Activated CD4-positive, alpha-beta memory T cell treated with anti-CD3 and anti-CD28 coated beads, Interleukin-2, amount 10 ng/mL, durations not matched to agents 7 days and 5 days (primary cell): ENCODE results near the gene ORC5. TPM values are rescaled to one million over a fixed set of nuclear protein-coding genes. Genes with fewer than 3 reads are reported as not detected.

ENCODE experiments used
- CTCF ChIA-PET: fragments of 350-600 bp; sonication (Branson Sonifier 250); formaldehyde crosslinking; loops from one replicate; lab custom pipeline; 2021; ENCODE audit warnings: antibody characterized with exemption, inconsistent platforms; lab: Charles Lee
- POLR2A ChIA-PET: fragments of 350-600 bp; sonication (Branson Sonifier 250); formaldehyde crosslinking; loops from one replicate; lab custom pipeline; 2021; ENCODE audit warnings: antibody characterized with exemption; lab: Charles Lee
- DNase-seq: peaks from one replicate; pipeline ENCODE4 v3.0.0-alpha.2; 2020
- H3K27ac Mint-ChIP-seq: one replicate; pipeline ENCODE4 v1.8.0; 2021; ENCODE audit warnings: mild to moderate bottlenecking, mixed read lengths
- H3K27me3 Mint-ChIP-seq: one replicate; pipeline ENCODE4 v1.8.0; 2021; ENCODE audit warnings: mixed read lengths
- H3K36me3 Mint-ChIP-seq: one replicate; pipeline ENCODE4 v1.8.0; 2021; ENCODE audit warnings: low read depth, mixed read lengths
- H3K4me1 Mint-ChIP-seq: one replicate; pipeline ENCODE4 v1.8.0; 2021; ENCODE audit warnings: mixed read lengths
- H3K4me3 Mint-ChIP-seq: one replicate; pipeline ENCODE4 v1.8.0; 2021; ENCODE audit warnings: mild to moderate bottlenecking, mixed read lengths
- H3K9me3 Mint-ChIP-seq: one replicate; pipeline ENCODE4 v1.8.0; 2021; ENCODE audit warnings: mixed read lengths
- total RNA-seq, 2 experiments: library from RNA; stranded (reverse); gene quantifications; one replicate each; pipeline ENCODE4 v1.2.3, GENCODE V29; 2021

ORC5 gene
- total RNA-seq, 2 experiments from 2014 or later, result 20.0 to 21.2 TPM

GRCh38 chr7:104176332-104176731 lies 31.5 kb downstream of the ORC5 start:
- Mint-ChIP-seq H3K9me3 (peaks cover 13% of the 10 kb centered on the region), H3K27me3 (no peaks in the 10 kb centered on the region), H3K36me3 (peaks cover 44% of the 10 kb centered on the region), H3K27ac (no peak overlapping the region), H3K4me1 (no peaks in the 10 kb centered on the region), H3K4me3 (no peak overlapping the region)
- ChIA-PET CTCF (interaction anchor here (1.2 kb wide), 1 partner anchor 25 kb away, joined by 3 read pairs; no protein-coding TSS in a partner anchor), POLR2A (no interaction called here)
- no peak for DNase-seq

DNA sequence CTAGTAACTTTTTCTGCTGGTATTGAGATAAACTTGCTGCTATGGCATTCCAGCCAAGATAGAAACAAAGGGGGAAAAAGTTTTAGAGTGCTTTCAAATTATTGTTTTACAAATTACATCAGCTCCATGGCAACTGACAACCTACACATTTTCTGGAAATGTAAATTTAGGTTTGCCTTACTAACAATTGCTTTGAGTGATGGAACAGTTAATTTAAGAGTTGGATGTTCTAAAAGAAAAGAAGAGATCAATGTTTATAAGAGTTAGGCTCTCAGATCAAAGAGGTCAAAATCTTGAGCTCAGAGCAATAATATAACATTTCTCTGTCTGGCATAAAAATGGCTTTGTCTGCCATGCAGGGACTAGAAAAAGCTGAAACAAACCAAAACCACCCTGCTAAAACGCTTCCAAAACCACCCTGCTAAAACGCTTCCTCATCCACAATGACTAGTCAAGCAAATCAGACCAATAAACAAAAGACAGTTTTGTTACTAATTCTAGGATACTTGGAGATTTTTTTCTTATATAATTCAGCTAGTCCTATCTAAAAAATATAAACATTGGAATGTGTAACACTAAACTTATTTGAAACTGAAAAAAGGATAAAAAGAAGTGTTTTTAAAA lies 32.3 kb downstream of the ORC5 start:
- peaks cover 38% of the 10 kb centered on the region for H3K36me3 Mint-ChIP-seq
- H3K27ac Mint-ChIP-seq, result no peak overlapping the region
- peaks cover 13% of the 10 kb centered on the region for H3K9me3 Mint-ChIP-seq
- H3K4me3 Mint-ChIP-seq, result no peak overlapping the region
- no peak for DNase-seq
- POLR2A ChIA-PET, result no interaction called here
- no peaks in the 10 kb centered on the region for H3K27me3 Mint-ChIP-seq
- H3K4me1 Mint-ChIP-seq, result no peaks in the 10 kb centered on the region
- CTCF ChIA-PET, result interaction anchor here (1.2 to 1.3 kb wide), 2 partner anchors 9 to 24 kb away, joined by 3 read pairs; no protein-coding TSS in a partner anchor

DNA sequence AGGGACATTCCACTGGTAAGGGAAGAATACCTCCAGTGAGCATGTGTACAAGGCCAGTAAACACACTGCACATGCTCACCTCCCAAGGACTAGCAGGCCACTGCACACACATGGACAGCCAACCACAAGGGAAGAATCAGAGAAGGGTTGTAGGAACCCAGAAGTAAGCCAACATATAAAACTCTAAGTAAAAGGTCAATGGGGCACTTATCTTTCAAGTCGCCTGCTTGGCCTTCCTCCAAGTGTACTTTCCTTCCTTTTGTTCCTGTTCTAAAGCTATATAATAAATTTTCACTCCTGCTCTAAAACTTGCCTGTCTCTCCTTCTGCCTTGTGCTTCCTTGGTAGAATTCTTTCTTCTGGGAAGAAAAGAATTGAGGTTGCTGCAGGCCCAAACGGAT lies 33.0 kb downstream of the ORC5 start:
- POLR2A ChIA-PET, result no interaction called here
- DNase-seq, result no peak
- no peak overlapping the region for H3K4me3 Mint-ChIP-seq
- no peaks in the 10 kb centered on the region for H3K27me3 Mint-ChIP-seq
- H3K36me3 Mint-ChIP-seq, result peaks cover 37% of the 10 kb centered on the region
- CTCF ChIA-PET, result interaction anchor here (1.2 to 1.3 kb wide), 2 partner anchors 9 to 23 kb away, joined by 3 read pairs; no protein-coding TSS in a partner anchor
- peaks cover 9% of the 10 kb centered on the region for H3K9me3 Mint-ChIP-seq
- no peaks in the 10 kb centered on the region for H3K4me1 Mint-ChIP-seq
- no peak overlapping the region for H3K27ac Mint-ChIP-seq

GRCh38 chr7:104162081-104162480 lies 45.7 kb downstream of the ORC5 start:
- POLR2A ChIA-PET, result no interaction called here
- Mint-ChIP-seq H3K4me3 (no peak overlapping the region), H3K27ac (no peak overlapping the region), H3K27me3 (no peaks in the 10 kb centered on the region), H3K4me1 (no peaks in the 10 kb centered on the region), H3K36me3 (peaks cover 6% of the 10 kb centered on the region), H3K9me3 (no peaks in the 10 kb centered on the region)
- no peak for DNase-seq
- CTCF ChIA-PET, result interaction anchor here (0.8 to 1.4 kb wide), 2 partner anchors 9 to 588 kb away, joined by 3 read pairs; no protein-coding TSS in a partner anchor

DNA sequence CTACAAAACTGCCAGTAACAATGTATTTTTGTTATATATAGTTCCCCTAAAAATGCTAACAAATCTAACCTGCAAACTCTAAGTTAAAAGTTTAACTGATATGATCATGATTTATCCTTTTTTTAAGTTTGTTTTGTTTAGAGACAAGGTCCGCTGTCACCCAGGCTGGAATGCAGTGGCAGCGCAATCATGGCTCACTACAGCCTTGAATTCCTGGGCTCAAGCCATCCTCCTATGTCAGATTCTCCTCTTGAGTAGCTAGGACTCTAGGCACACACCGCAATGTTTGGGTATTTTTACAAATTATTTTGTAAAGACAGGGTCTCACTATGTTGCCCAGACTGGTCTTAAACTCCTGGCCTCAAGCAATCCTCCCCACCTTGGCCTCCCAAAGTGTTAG lies 46.6 kb downstream of the ORC5 start:
- POLR2A ChIA-PET, result no interaction called here

GRCh38 chr7:104160375-104160774 lies 47.4 kb downstream of the ORC5 start:
- Mint-ChIP-seq H3K27ac (no peak overlapping the region), H3K4me3 (no peak overlapping the region), H3K9me3 (no peaks in the 10 kb centered on the region), H3K36me3 (peaks cover 6% of the 10 kb centered on the region), H3K4me1 (no peaks in the 10 kb centered on the region), H3K27me3 (no peaks in the 10 kb centered on the region)
- DNase-seq, result no peak
- ChIA-PET POLR2A (no interaction called here), CTCF (interaction anchor here (0.5 to 1.7 kb wide), 3 partner anchors 8 to 586 kb away, joined by 3 to 10 read pairs (median 5); no protein-coding TSS in a partner anchor)

More for the DNA sequence above, 46.6 kb downstream of the ORC5 start:
- H3K27me3 Mint-ChIP-seq, result no peaks in the 10 kb centered on the region
- H3K9me3 Mint-ChIP-seq, result no peaks in the 10 kb centered on the region
- DNase-seq, result no peak
- H3K4me1 Mint-ChIP-seq, result no peaks in the 10 kb centered on the region
- CTCF ChIA-PET, result interaction anchor here (0.5 kb wide), 1 partner anchor 1254 kb away, joined by 3 read pairs; no protein-coding TSS in a partner anchor
- no peak overlapping the region for H3K27ac Mint-ChIP-seq
- no peak overlapping the region for H3K4me3 Mint-ChIP-seq
- peaks cover 6% of the 10 kb centered on the region for H3K36me3 Mint-ChIP-seq

DNA sequence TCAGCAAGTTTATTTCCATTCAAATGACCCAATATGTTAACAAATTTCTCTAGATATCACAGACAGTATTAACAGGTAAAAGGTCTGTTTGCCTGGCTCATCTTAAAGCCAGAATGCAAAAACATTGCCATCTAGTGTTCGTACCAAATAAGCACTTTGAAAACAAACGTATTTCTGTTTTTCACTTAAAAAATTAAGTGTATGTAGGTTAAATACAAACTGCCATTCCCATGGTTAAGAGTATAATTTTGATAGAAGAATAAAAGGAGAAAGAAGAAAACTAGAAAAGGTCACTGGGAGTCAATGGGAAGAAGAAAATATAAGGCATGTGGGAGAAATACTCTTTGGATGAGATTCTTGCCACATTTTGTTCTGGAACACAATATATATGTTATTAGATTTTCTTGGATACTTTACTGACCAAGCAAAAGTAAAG lies 51.0 kb downstream of the ORC5 start:
- H3K4me3 Mint-ChIP-seq, result no peak overlapping the region
- H3K9me3 Mint-ChIP-seq, result no peaks in the 10 kb centered on the region
- DNase-seq, result no peak
- no peak overlapping the region for H3K27ac Mint-ChIP-seq
- ChIA-PET POLR2A (no interaction called here), CTCF (no interaction called here)
- H3K4me1 Mint-ChIP-seq, result no peaks in the 10 kb centered on the region
- H3K36me3 Mint-ChIP-seq, result peaks cover 7% of the 10 kb centered on the region
- H3K27me3 Mint-ChIP-seq, result no peaks in the 10 kb centered on the region

DNA sequence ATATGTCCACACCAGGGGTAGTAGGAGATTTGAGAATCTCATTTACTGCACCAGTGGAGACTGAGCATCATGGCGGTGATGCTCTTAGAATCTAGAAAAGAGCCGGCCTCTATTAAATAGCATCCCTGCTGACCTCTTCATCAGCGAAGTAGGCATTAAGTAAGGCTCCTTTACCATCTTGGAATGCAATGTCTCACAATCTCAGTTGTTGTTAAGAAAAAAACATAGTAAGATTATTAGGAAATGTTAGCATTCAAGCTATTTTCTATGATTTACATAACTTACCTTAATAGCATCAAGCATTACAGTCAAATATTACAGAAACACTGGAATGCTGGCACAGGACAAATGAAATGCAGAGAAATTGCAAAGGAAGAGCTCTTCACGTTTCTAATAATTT lies 54.5 kb downstream of the ORC5 start:
- no peaks in the 10 kb centered on the region for H3K9me3 Mint-ChIP-seq

DNA sequence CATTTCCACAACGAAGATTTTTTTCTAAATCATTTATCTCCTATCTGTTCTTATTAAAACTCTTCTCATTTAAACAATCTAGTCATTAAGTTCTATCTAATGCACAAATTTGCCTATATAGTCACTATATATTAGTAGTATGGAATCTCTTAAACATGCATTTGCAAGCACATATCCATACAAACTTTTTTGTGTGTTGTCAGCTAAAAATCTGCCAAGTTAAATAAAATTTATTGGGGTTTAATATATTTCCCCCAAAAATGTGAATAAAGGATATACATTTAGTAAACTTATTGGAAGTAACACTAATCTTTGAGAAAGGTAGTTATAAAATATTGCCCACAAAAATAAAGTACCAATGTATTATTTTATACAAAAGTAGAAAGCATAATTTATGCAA lies 55.3 kb downstream of the ORC5 start:
- H3K4me3 Mint-ChIP-seq, result no peak overlapping the region
- DNase-seq, result no peak
- H3K4me1 Mint-ChIP-seq, result no peaks in the 10 kb centered on the region
- H3K36me3 Mint-ChIP-seq, result peaks cover 7% of the 10 kb centered on the region
- CTCF ChIA-PET, result interaction anchor here (1.5 kb wide), 1 partner anchor 10 kb away, joined by 3 read pairs; no protein-coding TSS in a partner anchor
- H3K27me3 Mint-ChIP-seq, result no peaks in the 10 kb centered on the region
- no peaks in the 10 kb centered on the region for H3K9me3 Mint-ChIP-seq
- no peak overlapping the region for H3K27ac Mint-ChIP-seq
- POLR2A ChIA-PET, result no interaction called here

More for the DNA sequence above, 54.5 kb downstream of the ORC5 start:
- Mint-ChIP-seq H3K27me3 (no peaks in the 10 kb centered on the region), H3K4me3 (no peak overlapping the region), H3K4me1 (no peaks in the 10 kb centered on the region), H3K27ac (no peak overlapping the region), H3K36me3 (peaks cover 4% of the 10 kb centered on the region)
- POLR2A ChIA-PET, result no interaction called here
- DNase-seq, result no peak
- CTCF ChIA-PET, result interaction anchor here (1.5 kb wide), 1 partner anchor 10 kb away, joined by 3 read pairs; no protein-coding TSS in a partner anchor

DNA sequence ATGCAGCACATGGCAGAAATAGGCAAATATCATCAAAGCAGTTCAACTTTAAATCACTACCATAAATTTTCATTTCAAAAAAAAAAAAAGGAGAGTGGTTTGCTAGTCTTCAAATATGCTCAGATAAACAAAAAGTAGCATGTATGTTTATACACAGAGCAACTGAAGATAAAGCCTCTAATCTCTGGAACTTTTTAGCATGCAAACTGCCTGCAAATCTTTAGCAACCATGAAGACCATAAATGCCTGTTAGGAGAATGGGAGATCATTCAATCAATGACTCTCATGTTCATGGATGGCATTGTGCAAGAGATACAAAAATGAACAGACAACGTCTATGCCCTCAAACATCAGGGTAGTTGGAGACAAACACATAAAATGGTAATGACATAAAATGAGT lies 57.3 kb downstream of the ORC5 start:
- no peaks in the 10 kb centered on the region for H3K9me3 Mint-ChIP-seq
- ChIA-PET CTCF (interaction anchor here (0.6 kb wide), 1 partner anchor 31 kb away, joined by 4 read pairs; no protein-coding TSS in a partner anchor), POLR2A (no interaction called here)
- H3K27ac Mint-ChIP-seq, result no peak overlapping the region
- no peaks in the 10 kb centered on the region for H3K27me3 Mint-ChIP-seq
- H3K36me3 Mint-ChIP-seq, result peaks cover 7% of the 10 kb centered on the region
- no peak for DNase-seq
- no peaks in the 10 kb centered on the region for H3K4me1 Mint-ChIP-seq
- H3K4me3 Mint-ChIP-seq, result no peak overlapping the region

DNA sequence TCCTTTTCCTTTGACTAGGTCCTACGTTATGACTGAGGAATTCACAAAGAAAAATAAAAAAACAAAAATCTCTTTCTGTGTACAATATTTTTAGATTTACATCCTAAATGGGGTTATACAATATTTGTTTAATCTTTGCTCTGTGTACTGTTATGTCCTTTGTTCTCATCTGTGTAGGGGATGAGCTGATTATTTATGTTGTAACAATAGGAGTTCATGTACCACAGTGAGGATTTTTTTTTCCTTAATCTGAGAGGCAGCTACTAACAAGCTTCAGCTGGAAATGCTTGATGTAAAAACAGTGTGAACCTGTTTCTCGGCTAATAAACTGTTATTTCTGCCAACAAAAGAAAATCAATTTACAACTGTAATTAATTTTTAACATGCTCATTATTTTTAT lies 58.0 kb downstream of the ORC5 start:
- Mint-ChIP-seq H3K4me1 (no peaks in the 10 kb centered on the region), H3K27ac (no peak overlapping the region), H3K27me3 (no peaks in the 10 kb centered on the region), H3K4me3 (no peak overlapping the region), H3K9me3 (no peaks in the 10 kb centered on the region), H3K36me3 (peaks cover 5% of the 10 kb centered on the region)
- ChIA-PET POLR2A (interaction anchor here (0.6 kb wide), 1 partner anchor 16 kb away, joined by 3 read pairs; no protein-coding TSS in a partner anchor), CTCF (no interaction called here)
- DNase-seq, result no peak

DNA sequence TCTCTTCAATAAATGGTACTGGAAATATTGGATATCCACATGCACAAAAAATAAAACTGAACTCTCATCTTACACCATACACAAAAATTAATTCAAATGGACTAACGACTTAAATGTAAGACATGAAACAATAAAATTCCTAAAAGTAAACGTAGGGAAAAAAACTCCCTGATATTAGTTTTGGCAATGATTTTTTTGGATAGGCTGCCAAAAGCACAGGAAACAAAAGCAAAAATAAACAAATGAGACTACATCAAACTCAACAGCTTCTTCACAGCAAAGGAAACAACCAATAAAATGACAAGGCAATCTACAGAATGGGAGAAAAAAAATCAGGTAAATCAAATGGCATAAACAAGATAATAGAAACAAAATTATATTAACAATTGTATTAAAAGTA lies 65.7 kb downstream of the ORC5 start:
- no peaks in the 10 kb centered on the region for H3K4me1 Mint-ChIP-seq
- no peak for DNase-seq
- H3K27me3 Mint-ChIP-seq, result no peaks in the 10 kb centered on the region
- ChIA-PET CTCF (no interaction called here), POLR2A (no interaction called here)
- H3K4me3 Mint-ChIP-seq, result no peak overlapping the region
- no peaks in the 10 kb centered on the region for H3K9me3 Mint-ChIP-seq
- H3K27ac Mint-ChIP-seq, result no peak overlapping the region
- H3K36me3 Mint-ChIP-seq, result peaks cover 5% of the 10 kb centered on the region

- H3K4me1 Mint-ChIP-seq, result peaks cover 5% of the 10 kb centered on the region
- peaks cover 13% of the 10 kb centered on the region for H3K36me3 Mint-ChIP-seq
These were observed 69.8 kb downstream of the ORC5 start for GRCh38 chr7:104137971-104138370.

More at GRCh38 chr7:104137971-104138370, 69.8 kb downstream of the ORC5 start:
- H3K27ac Mint-ChIP-seq, result no peak overlapping the region
- ChIA-PET POLR2A (no interaction called here), CTCF (no interaction called here)
- no peak overlapping the region for H3K4me3 Mint-ChIP-seq
- no peak for DNase-seq
- H3K27me3 Mint-ChIP-seq, result no peaks in the 10 kb centered on the region
- H3K9me3 Mint-ChIP-seq, result no peaks in the 10 kb centered on the region
